ENCODE measurements around the gene PHF21A.

The PHF21A gene

DNA sequence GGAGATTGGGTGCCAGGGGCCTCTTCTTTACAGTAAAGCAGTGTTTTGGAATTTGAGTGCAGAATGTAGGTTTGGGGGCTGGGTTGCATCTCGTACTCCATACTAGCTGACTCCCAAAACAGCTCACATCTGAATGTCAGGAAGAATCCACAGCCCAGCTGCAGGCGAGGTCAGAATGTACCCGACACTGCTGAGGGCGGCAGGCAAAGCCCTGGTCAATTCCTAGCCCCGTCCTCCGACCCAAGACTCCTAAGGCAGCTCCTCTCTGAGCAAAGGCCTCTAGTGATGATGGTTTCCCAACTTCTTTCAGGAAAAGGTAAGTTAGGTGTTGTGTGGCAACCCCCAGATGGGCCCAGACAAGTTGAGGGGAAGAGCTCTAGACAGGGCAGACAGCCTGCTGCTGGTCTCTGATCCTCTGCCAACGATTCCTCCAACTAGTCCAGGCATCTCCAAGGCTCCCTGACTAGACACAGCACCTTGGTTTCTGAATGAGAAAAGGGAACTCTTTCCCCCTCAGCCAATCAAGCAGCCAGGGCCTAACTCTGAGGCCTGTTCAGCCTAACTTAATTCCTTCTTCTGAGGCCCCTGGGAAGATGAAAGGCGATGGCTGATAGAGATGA, 190.2 kb downstream of the PHF21A start:
- no peaks in the 10 kb centered on the region for H3K9me3 ChIP-seq (ENCODE audit: low read length)
- H3K4me1 ChIP-seq (ENCODE audit: insufficient read depth, low read length) = peaks cover 6% of the 10 kb centered on the region
- H3K27ac ChIP-seq (ENCODE audit: low read depth, low read length) = no peak overlapping the region
- no peak overlapping the region for H3K4me3 ChIP-seq (ENCODE audit: low read depth in 1 of 2, low read length in 2 of 2)
- H3K27me3 ChIP-seq (ENCODE audit: control insufficient read depth in 1 of 2, insufficient read depth in 2 of 2, low read length in 2 of 2) = no peaks in the 10 kb centered on the region
- peaks cover 41% of the 10 kb centered on the region for H3K36me3 ChIP-seq (ENCODE audit: insufficient read depth, low read length)
- no peak overlapping the region for H3K9ac ChIP-seq (ENCODE audit: low read length)

DNA sequence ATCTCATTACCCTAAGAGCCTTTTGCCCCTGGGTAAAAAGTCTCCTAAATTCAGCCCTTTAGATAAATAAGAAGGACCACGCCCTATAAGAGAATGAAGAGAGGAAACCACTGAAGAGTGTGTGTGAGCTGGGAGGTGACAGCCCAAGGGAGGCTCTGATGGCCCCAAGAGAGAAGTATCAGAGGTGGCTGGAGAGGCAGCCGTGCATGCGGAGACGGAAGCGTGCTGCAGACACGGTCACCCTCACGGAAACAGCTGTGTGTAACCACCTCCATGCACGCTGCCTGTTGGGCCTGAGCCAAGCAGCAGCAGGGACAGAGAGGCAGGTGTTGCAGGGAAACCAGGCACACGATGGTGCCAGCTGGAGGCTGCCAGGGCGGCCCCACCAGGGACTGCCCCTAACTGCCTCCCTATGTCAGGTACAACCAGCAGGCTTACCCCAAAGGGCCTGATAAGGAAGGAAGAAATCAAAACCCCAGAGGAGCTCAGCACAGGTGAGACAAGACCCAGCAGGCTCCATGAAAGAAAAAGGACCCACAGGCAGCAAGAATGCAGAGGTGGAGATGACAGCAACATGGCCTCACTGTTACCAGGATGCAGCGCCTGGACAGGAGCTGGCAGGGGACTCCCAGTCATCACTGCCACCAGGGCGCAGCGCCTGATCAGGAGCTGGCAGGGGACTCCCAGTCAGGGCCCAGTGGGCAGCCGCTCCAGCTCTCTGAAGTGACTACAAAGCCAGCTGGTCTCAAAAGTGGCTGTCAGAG, 191.0 kb downstream of the PHF21A start:
- peaks cover 33% of the 10 kb centered on the region for H3K36me3 ChIP-seq (ENCODE audit: insufficient read depth, low read length)
- no peaks in the 10 kb centered on the region for H3K27me3 ChIP-seq (ENCODE audit: control insufficient read depth in 1 of 2, insufficient read depth in 2 of 2, low read length in 2 of 2)
- no peaks in the 10 kb centered on the region for H3K9me3 ChIP-seq (ENCODE audit: low read length)
- no peak overlapping the region for H3K27ac ChIP-seq (ENCODE audit: low read depth, low read length)
- no peak overlapping the region for H3K9ac ChIP-seq (ENCODE audit: low read length)
- peaks cover 6% of the 10 kb centered on the region for H3K4me1 ChIP-seq (ENCODE audit: insufficient read depth, low read length)
- H3K4me3 ChIP-seq (ENCODE audit: low read depth in 1 of 2, low read length in 2 of 2) = no peak overlapping the region

DNA sequence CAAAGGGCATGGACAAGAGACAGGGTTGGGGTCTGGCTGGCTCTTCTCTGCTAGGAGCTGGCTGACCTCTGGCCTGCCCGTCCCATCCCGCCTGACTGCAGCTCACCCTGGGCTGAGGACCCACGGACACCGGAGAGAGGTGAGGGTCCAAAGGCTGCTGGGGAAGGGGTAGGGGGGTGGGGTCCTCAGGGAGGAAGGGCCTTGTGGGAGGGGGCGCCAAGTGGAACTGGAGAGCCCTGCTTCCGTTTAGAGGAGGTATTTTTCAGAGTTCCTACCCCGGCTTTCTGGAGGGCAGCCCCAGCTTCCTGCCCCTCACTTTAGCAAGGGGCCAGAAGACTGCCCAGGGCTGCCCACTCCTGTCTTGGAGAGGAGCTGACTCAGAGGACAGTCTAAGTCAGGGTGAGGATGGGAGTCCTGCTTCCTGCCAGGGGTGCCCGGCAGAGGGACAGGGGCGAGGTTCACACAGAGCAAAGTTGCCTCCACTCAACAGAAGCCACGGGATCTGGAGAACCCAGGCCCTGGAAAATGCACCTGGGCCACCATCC, 191.7 kb downstream of the PHF21A start:
- Histone ChIP-seq H3K36me3 (ENCODE audit: insufficient read depth, low read length) (peaks cover 26% of the 10 kb centered on the region), H3K9ac (ENCODE audit: low read length) (no peak overlapping the region), H3K27ac (ENCODE audit: low read depth, low read length) (no peak overlapping the region), H3K4me1 (ENCODE audit: insufficient read depth, low read length) (peaks cover 6% of the 10 kb centered on the region), H3K27me3 (ENCODE audit: control insufficient read depth in 1 of 2, insufficient read depth in 2 of 2, low read length in 2 of 2) (peaks cover 0 to 2% of the 10 kb centered on the region in 2 donors), H3K4me3 (ENCODE audit: low read depth in 1 of 2, low read length in 2 of 2) (no peak overlapping the region), H3K9me3 (ENCODE audit: low read length) (no peaks in the 10 kb centered on the region)

- Histone ChIP-seq H3K4me1 (ENCODE audit: insufficient read depth, low read length) (peaks cover 4% of the 10 kb centered on the region), H3K36me3 (ENCODE audit: insufficient read depth, low read length) (peaks cover 19% of the 10 kb centered on the region), H3K27ac (ENCODE audit: low read depth, low read length) (no peak overlapping the region), H3K4me3 (ENCODE audit: low read depth in 1 of 2, low read length in 2 of 2) (no peak overlapping the region), H3K9me3 (ENCODE audit: low read length) (no peaks in the 10 kb centered on the region), H3K9ac (ENCODE audit: low read length) (no peak overlapping the region), H3K27me3 (ENCODE audit: control insufficient read depth in 1 of 2, insufficient read depth in 2 of 2, low read length in 2 of 2) (peaks cover 0 to 9% of the 10 kb centered on the region in 2 donors)
These were observed 192.6 kb downstream of the PHF21A start for GRCh38 chr11:45928535-45929215.

DNA sequence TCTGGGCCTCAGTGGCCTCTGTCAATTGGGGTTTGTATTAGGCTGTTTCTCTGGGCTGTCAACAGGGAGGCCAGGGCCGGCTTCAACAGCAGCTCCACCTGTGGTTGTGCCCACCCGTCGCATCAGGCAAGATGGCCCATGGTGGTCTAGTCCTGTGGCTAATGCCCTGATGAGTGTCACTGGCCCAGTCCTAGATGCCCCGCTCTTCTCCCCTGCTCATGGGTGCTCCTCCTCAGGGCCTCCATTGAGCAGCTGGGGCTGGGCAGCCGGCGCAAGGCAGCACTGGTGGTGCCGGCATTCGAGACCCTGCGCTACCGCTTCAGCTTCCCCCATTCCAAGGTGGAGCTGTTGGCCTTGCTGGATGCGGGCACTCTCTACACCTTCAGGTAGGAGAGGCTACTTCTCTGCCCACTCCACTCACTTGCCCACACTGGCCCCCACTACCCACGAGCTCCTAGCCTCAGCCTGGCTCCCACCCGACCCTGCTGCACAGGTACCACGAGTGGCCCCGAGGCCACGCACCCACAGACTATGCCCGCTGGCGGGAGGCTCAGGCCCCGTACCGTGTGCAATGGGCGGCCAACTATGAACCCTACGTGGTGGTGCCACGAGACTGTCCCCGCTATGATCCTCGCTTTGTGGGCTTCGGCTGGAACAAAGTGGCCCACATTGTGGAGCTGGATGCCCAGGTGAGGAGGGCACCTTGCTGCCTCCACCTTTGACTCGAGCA, 193.4 kb downstream of the PHF21A start:
- Histone ChIP-seq H3K27me3 (ENCODE audit: control insufficient read depth in 1 of 2, insufficient read depth in 2 of 2, low read length in 2 of 2) (peaks cover 4 to 16% of the 10 kb centered on the region in 2 donors), H3K9ac (ENCODE audit: low read length) (no peak overlapping the region), H3K9me3 (ENCODE audit: low read length) (no peaks in the 10 kb centered on the region), H3K4me1 (ENCODE audit: insufficient read depth, low read length) (no peaks in the 10 kb centered on the region), H3K4me3 (ENCODE audit: low read depth in 1 of 2, low read length in 2 of 2) (no peak overlapping the region), H3K27ac (ENCODE audit: low read depth, low read length) (no peak overlapping the region), H3K36me3 (ENCODE audit: insufficient read depth, low read length) (peaks cover 14% of the 10 kb centered on the region)

DNA sequence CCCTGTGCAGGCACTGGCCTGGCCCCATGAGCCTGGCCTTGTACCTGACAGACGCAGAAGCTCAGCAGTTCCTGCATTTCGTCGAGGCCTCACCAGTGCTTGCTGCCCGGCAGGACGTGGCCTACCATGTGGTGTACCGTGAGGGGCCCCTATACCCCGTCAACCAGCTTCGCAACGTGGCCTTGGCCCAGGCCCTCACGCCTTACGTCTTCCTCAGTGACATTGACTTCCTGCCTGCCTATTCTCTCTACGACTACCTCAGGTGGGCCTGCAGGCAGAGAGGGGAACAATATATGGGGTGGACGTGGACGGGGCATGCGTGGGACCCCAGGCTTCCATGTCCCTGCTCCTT, 193.9 kb downstream of the PHF21A start:
- Histone ChIP-seq H3K4me3 (ENCODE audit: low read depth in 1 of 2, low read length in 2 of 2) (no peak overlapping the region), H3K9ac (ENCODE audit: low read length) (no peak overlapping the region), H3K27ac (ENCODE audit: low read depth, low read length) (no peak overlapping the region), H3K4me1 (ENCODE audit: insufficient read depth, low read length) (no peaks in the 10 kb centered on the region), H3K36me3 (ENCODE audit: insufficient read depth, low read length) (peaks cover 14% of the 10 kb centered on the region), H3K9me3 (ENCODE audit: low read length) (no peaks in the 10 kb centered on the region), H3K27me3 (ENCODE audit: control insufficient read depth in 1 of 2, insufficient read depth in 2 of 2, low read length in 2 of 2) (peaks cover 4 to 21% of the 10 kb centered on the region in 2 donors)

DNA sequence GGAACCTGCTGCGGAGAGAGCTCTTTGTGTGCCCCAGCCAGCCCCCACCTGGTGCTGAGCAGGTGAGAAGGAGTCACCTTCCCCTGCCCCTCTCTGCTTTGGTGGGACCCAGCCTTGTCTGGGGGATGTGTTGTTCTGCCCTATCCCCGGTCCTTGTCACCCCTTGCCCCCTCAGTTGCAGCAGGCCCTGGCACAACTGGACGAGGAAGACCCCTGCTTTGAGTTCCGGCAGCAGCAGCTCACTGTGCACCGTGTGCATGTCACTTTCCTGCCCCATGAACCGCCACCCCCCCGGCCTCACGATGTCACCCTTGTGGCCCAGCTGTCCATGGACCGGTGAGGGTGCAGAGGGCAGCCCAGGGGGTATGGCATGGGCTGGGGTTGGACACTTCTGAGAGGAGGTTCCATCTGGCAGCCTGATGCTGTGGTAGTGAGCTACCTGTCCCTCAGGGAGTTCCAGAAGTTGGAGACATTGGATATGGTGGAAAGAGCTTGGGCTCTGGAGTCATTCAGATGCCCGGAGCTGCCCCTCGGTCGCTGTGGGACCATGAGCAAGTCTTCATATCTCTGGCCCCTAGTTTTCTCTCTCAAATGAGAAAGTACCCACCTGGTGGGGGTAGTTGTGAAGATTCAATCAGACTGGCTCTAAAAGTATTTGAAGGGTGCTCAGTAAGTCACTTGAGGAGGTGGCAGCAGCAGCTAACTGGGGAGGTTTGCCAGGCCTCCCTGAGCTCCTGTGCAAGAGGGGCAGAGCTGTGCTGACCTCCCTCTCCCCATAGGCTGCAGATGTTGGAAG, 194.5 kb downstream of the PHF21A start:
- Histone ChIP-seq H3K4me1 (ENCODE audit: insufficient read depth, low read length) (no peaks in the 10 kb centered on the region), H3K36me3 (ENCODE audit: insufficient read depth, low read length) (peaks cover 8% of the 10 kb centered on the region), H3K4me3 (ENCODE audit: low read depth in 1 of 2, low read length in 2 of 2) (no peak overlapping the region), H3K27me3 (ENCODE audit: control insufficient read depth in 1 of 2, insufficient read depth in 2 of 2, low read length in 2 of 2) (peaks cover 4 to 27% of the 10 kb centered on the region in 2 donors), H3K9me3 (ENCODE audit: low read length) (no peaks in the 10 kb centered on the region), H3K27ac (ENCODE audit: low read depth, low read length) (no peak overlapping the region), H3K9ac (ENCODE audit: low read length) (no peak overlapping the region)

- no peak overlapping the region for H3K27ac ChIP-seq (ENCODE audit: low read depth, low read length)
- no peak overlapping the region for H3K9ac ChIP-seq (ENCODE audit: low read length)
- H3K4me1 ChIP-seq (ENCODE audit: insufficient read depth, low read length) = no peaks in the 10 kb centered on the region
- H3K27me3 ChIP-seq (ENCODE audit: control insufficient read depth in 1 of 2, insufficient read depth in 2 of 2, low read length in 2 of 2) = peaks cover 4 to 33% of the 10 kb centered on the region in 2 donors
- peaks cover under 1% of the 10 kb centered on the region for H3K36me3 ChIP-seq (ENCODE audit: insufficient read depth, low read length)
- no peaks in the 10 kb centered on the region for H3K9me3 ChIP-seq (ENCODE audit: low read length)
- H3K4me3 ChIP-seq (ENCODE audit: low read depth in 1 of 2, low read length in 2 of 2) = no peak overlapping the region
These were observed 195.3 kb downstream of the PHF21A start for GRCh38 chr11:45926001-45926401.

DNA sequence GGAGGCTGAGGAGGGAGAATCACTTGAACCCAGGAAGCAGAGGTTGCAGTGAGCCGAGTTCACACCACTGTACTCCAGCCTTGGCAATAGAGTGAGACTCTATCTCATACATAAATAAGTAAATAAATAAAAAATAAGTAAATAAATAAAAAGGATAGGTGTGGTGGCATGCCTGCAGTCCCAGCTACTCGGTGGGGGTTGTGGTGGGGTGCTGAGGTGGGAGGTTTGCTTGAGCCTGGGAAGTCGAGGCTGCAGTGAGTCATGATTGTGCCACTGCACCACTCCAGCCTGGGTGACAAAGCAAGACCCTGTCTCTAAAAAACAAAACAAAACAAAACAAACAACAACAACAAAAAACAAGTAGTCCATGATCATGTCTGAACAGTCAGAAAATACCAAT, 195.7 kb downstream of the PHF21A start:
- Histone ChIP-seq H3K27ac (ENCODE audit: low read depth, low read length) (no peak overlapping the region), H3K9ac (ENCODE audit: low read length) (no peak overlapping the region), H3K4me1 (ENCODE audit: insufficient read depth, low read length) (no peaks in the 10 kb centered on the region), H3K36me3 (ENCODE audit: insufficient read depth, low read length) (no peaks in the 10 kb centered on the region), H3K4me3 (ENCODE audit: low read depth in 1 of 2, low read length in 2 of 2) (no peak overlapping the region), H3K9me3 (ENCODE audit: low read length) (no peaks in the 10 kb centered on the region), H3K27me3 (ENCODE audit: control insufficient read depth in 1 of 2, insufficient read depth in 2 of 2, low read length in 2 of 2) (peaks cover 4 to 33% of the 10 kb centered on the region in 2 donors)

DNA sequence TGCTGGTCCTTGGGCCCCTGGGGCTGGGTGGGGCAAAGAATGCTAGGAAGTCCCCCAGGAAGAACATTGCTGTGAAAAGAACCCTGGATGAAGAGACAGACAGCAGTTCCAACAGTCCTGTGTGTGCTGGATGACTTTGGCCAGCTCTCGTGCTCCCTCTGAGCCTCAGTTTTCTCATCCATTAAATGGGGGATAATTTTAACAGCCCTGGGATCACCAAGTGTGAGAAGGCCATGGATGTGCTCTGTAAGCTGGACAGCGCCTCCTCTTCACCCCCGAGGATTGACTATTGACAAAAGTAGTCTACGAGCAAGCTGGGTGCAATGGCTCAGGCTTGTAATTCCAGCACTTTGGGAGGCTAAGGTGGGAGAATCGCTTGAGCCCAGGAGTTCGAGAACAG, 196.3 kb downstream of the PHF21A start:
- Histone ChIP-seq H3K9ac (ENCODE audit: low read length) (no peak overlapping the region), H3K4me3 (ENCODE audit: low read depth in 1 of 2, low read length in 2 of 2) (no peak overlapping the region), H3K9me3 (ENCODE audit: low read length) (no peaks in the 10 kb centered on the region), H3K27ac (ENCODE audit: low read depth, low read length) (no peak overlapping the region), H3K27me3 (ENCODE audit: control insufficient read depth in 1 of 2, insufficient read depth in 2 of 2, low read length in 2 of 2) (peaks cover 4 to 33% of the 10 kb centered on the region in 2 donors), H3K4me1 (ENCODE audit: insufficient read depth, low read length) (no peaks in the 10 kb centered on the region), H3K36me3 (ENCODE audit: insufficient read depth, low read length) (no peaks in the 10 kb centered on the region)

Measured in muscle layer of colon (tissue), 2 donors.